Keratinocyte (primary cell): ENCODE data around the gene CDC42EP5. TPM values are rescaled to one million over a fixed set of nuclear protein-coding genes. Genes with fewer than 3 reads are reported as not detected.

Experiments used
- DNase-seq: peaks from one replicate; pipeline ENCODE4 v3.0.0-alpha.2; 2011; ENCODE audit warnings: low read depth, missing footprints, low spot score
- FAIRE-seq: peaks from 2 replicates; lab custom pipeline; 2011; peaks lifted over from hg19 to GRCh38; lab: Jason Lieb, UNC
- H2AFZ ChIP-seq: 2 replicates; pipeline ENCODE4 v1.6.0; 2012; ENCODE audit warnings: low read length, control low read depth, inconsistent platforms; ENCODE audit not compliant: control insufficient read depth
- H3K27ac ChIP-seq: 2 replicates; pipeline ENCODE4 v1.5.1; 2011; ENCODE audit warnings: low read length; ENCODE audit not compliant: control insufficient read depth, insufficient read depth
- H3K27me3 ChIP-seq: 3 replicates; pipeline ENCODE4 v1.6.0; 2011; ENCODE audit warnings: low read length; ENCODE audit not compliant: control insufficient read depth, insufficient read depth; ENCODE audit errors: extremely low read depth
- H3K36me3 ChIP-seq, 2 experiments: 2 replicates in 1 of 2; 3 replicates in 1 of 2; pipeline ENCODE4 v1.5.1; 2011; ENCODE audit warnings: low read length in 2 of 2, mild to moderate bottlenecking in 1 of 2; ENCODE audit not compliant: control insufficient read depth in 2 of 2, insufficient read depth in 2 of 2; ENCODE audit errors: extremely low read depth in 1 of 2
- H3K4me1 ChIP-seq: 3 replicates; pipeline ENCODE4 v1.5.1; 2011; ENCODE audit warnings: low read length; ENCODE audit not compliant: control insufficient read depth, insufficient read depth; ENCODE audit errors: extremely low read depth
- H3K4me2 ChIP-seq: 3 replicates; pipeline ENCODE4 v1.6.0; 2011; ENCODE audit warnings: low read depth, low read length; ENCODE audit not compliant: control insufficient read depth, insufficient read depth; ENCODE audit errors: extremely low read depth
- H3K4me3 ChIP-seq, 3 experiments: fragments of 200-600 bp in 1 of 3; sonication (generic) in 1 of 3; 2 replicates in 2 of 3; 3 replicates in 1 of 3; pipeline ENCODE4 v1.5.1; 2011 to 2016; ENCODE audit warnings: low read length in 3 of 3, mild to moderate bottlenecking in 3 of 3, control low read depth in 2 of 3, inconsistent platforms in 1 of 3, low read depth in 1 of 3, mixed read lengths in 1 of 3, mixed run types in 1 of 3, moderate library complexity in 1 of 3; ENCODE audit not compliant: control insufficient read depth in 2 of 3, insufficient read depth in 2 of 3; ENCODE audit errors: extremely low read depth in 1 of 3
- H3K79me2 ChIP-seq: 2 replicates; pipeline ENCODE4 v1.6.0; 2012; ENCODE audit warnings: low read length; ENCODE audit not compliant: control insufficient read depth, insufficient read depth
- H3K9ac ChIP-seq: 3 replicates; pipeline ENCODE4 v1.6.0; 2011; ENCODE audit warnings: low read length; ENCODE audit not compliant: control insufficient read depth, insufficient read depth; ENCODE audit errors: extremely low read depth
- H3K9me1 ChIP-seq: 3 replicates; pipeline ENCODE4 v1.6.0; 2011; ENCODE audit warnings: low read length; ENCODE audit not compliant: control insufficient read depth, insufficient read depth; ENCODE audit errors: extremely low read depth
- H3K9me3 ChIP-seq: 2 replicates; pipeline ENCODE4 v1.5.1; 2012; ENCODE audit warnings: low read depth, low read length; ENCODE audit not compliant: control insufficient read depth
- H4K20me1 ChIP-seq: 3 replicates; pipeline ENCODE4 v1.6.0; 2011; ENCODE audit warnings: low read length; ENCODE audit not compliant: control insufficient read depth, insufficient read depth; ENCODE audit errors: extremely low read depth
- CTCF ChIP-seq, 3 experiments: IDR thresholded peaks in 1 of 3; conservative IDR thresholded peaks in 1 of 3; optimal IDR thresholded peaks in 1 of 3; 2 replicates in 2 of 3; 3 replicates in 1 of 3; pipeline versions ENCODE3 to v1.5.1; 2011; ENCODE audit warnings: low read length in 3 of 3, mild to moderate bottlenecking in 3 of 3, moderate library complexity in 2 of 3, control low read depth in 1 of 3, inconsistent platforms in 1 of 3; ENCODE audit not compliant: insufficient read depth in 2 of 3; ENCODE audit errors: extremely low read depth in 1 of 3
- EZH2 ChIP-seq: IDR thresholded peaks from one replicate; pipeline ENCODE4 v1.6.1; 2012; ENCODE audit warnings: inconsistent platforms, mild to moderate bottlenecking, low read length, moderate library complexity
- dilution Hi-C: fragments of 300-500 bp; cut with MboI; formaldehyde crosslinking; loops from one replicate; pipeline ENCODE4 v1.7.0; 2020; ENCODE audit warnings: low sequenced_read_pairs; ENCODE audit not compliant: extremely low pct_ligation_motif_present
- polyA plus RNA-seq, 5 experiments: library from polyadenylated mRNA; depleted of rRNA in 3 of 5; stranded (reverse) in 3 of 5; stranded (forward) in 1 of 5; unstranded in 1 of 5; fragments of >200 nt; gene quantifications; 1 replicate in 1 of 5; 2 replicates in 3 of 5; 3 replicates in 1 of 5; pipeline versions ENCODE4 v1.2.1 to v1.2.3, GENCODE V29; 2011 to 2012; ENCODE audit warnings: missing spikeins in 2 of 5, low read depth in 1 of 5, low replicate concordance in 1 of 5

The CDC42EP5 gene
- polyA plus RNA-seq, 1 donor (not counting 4 experiments of a cell fraction or from before 2014, with no cell fraction given) = 8.6 TPM

- DNase-seq = peak; percentile 86
- H3K4me3 ChIP-seq = peak within 1 kb of the TSS; percentile 91 to 99 (median 96)
- peak within 1 kb of the TSS; percentile 86 for H2AFZ ChIP-seq
- TF ChIP-seq CTCF (optimal IDR thresholded peaks at IDR 0.05 in 1 of 3, IDR thresholded peaks at IDR 0.05 in 1 of 3, conservative IDR thresholded peaks at IDR 0.05 in 1 of 3; ENCODE audit: extremely low read depth in 1 of 3, insufficient read depth in 2 of 3, low read length in 3 of 3) (no peak), EZH2 (no peak)
- peaks cover 2% of the 10 kb centered on the region for H3K9me1 ChIP-seq
- H3K27ac ChIP-seq = peak within 1 kb of the TSS; percentile 97
- FAIRE-seq = peak; percentile 61
- H4K20me1 ChIP-seq = peaks cover 19% of the 10 kb centered on the region
- dilution Hi-C loops = no loop called here
- peaks cover 27% of the 10 kb centered on the region for H3K4me1 ChIP-seq
- H3K9me3 ChIP-seq = no peaks in the 10 kb centered on the region
- peaks cover 73% of the 10 kb centered on the region for H3K79me2 ChIP-seq
- peak within 1 kb of the TSS; percentile 95 for H3K4me2 ChIP-seq
- H3K9ac ChIP-seq = peak within 1 kb of the TSS; percentile 96
- H3K27me3 ChIP-seq = no peaks in the 10 kb centered on the region
- H3K36me3 ChIP-seq = peaks cover 27 to 37% of the 10 kb centered on the region in 2 experiments
Observed at GRCh38 chr19:54448774-54449700, 24.1 kb downstream of the CDC42EP5 start, which contains the start of gene LENG8. Gene LENG8, plus strand, starts transcription at chr19:54449199. Its CDS starts 2,146 bp downstream, at chr19:54451345.

DNA sequence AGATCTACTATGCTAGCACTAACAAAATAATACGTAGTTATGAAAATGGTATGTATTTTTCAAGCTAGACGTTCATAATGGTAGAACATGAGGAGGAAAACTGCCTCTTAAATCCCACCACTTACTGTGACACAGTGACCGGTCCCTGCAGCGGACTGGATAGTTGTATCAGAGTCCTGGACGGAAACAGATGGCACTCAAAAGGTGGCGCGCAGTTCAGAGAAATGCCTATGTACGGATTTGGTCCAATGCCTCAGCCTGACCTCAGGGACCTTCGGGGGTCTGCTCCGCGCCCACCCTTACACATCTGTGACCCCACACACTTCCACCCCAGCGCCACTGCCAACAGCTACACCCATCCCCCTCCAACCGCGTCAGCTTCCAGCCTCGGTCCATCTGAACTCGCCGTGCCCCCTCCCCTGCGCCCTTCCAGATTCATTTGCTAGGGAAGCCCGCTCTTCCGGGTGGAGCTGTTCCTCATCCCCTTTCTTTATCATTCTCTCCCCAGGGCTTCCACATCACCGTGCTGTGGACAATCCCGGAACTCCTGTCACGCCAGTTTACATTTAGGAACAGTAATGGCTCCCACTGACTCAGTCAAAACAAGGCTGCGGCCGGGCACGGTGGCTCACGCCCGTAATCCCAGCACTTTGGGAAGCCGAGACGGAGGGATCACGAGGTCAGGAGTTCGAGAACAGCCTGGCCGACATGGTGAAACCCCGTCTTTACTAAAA lies 24.9 kb downstream of the CDC42EP5 start:
- H3K27me3 ChIP-seq = no peaks in the 10 kb centered on the region
- peaks cover 2% of the 10 kb centered on the region for H3K9me1 ChIP-seq
- H3K4me3 ChIP-seq = peak overlapping the region; percentile 91 to 99 (median 96)
- peaks cover 27% of the 10 kb centered on the region for H3K4me1 ChIP-seq
- peak overlapping the region; percentile 95 for H3K4me2 ChIP-seq
- H3K9me3 ChIP-seq = no peaks in the 10 kb centered on the region
- H3K36me3 ChIP-seq = peaks cover 19 to 29% of the 10 kb centered on the region in 2 experiments
- H3K79me2 ChIP-seq = peaks cover 65% of the 10 kb centered on the region
- TF ChIP-seq EZH2 (no peak), CTCF (optimal IDR thresholded peaks at IDR 0.05 in 1 of 3, IDR thresholded peaks at IDR 0.05 in 1 of 3, conservative IDR thresholded peaks at IDR 0.05 in 1 of 3; ENCODE audit: extremely low read depth in 1 of 3, insufficient read depth in 2 of 3, low read length in 3 of 3) (no peak)
- H4K20me1 ChIP-seq = peaks cover 16% of the 10 kb centered on the region
- peak overlapping the region; percentile 96 for H3K9ac ChIP-seq
- DNase-seq (no peak), FAIRE-seq (no peak)
- dilution Hi-C loops = no loop called here
- peak overlapping the region; percentile 86 for H2AFZ ChIP-seq
- H3K27ac ChIP-seq = peak overlapping the region; percentile 97
